SHP77 (cell line): Measurements from ENCODE around the gene DGKI.

Source experiments
- DNase-seq, 2 experiments: peaks; one replicate each; lab custom pipeline; 2025; lab: John Stamatoyannopoulos, UW

DGKI gene

GRCh38 chr7:137871170-137871915 lies 24.6 kb upstream of the DGKI start:
- no peak for DNase-seq

- no peak for DNase-seq
These were observed 23.9 kb upstream of the DGKI start for GRCh38 chr7:137870684-137871083.

GRCh38 chr7:137870078-137870477 lies 23.3 kb upstream of the DGKI start:
- DNase-seq, result no peak

- no peak for DNase-seq
These were observed 22.5 kb upstream of the DGKI start for GRCh38 chr7:137869260-137869659.

GRCh38 chr7:137867289-137867688 lies 20.5 kb upstream of the DGKI start:
- no peak for DNase-seq

- no peak for DNase-seq
These were observed 19.0 kb upstream of the DGKI start for GRCh38 chr7:137865764-137866163.

GRCh38 chr7:137862964-137863363 lies 16.2 kb upstream of the DGKI start:
- DNase-seq, result no peak

- DNase-seq, result no peak
These were observed 15.6 kb upstream of the DGKI start for GRCh38 chr7:137862358-137862757.

- no peak for DNase-seq
These were observed 13.8 kb upstream of the DGKI start for GRCh38 chr7:137860542-137860941.

- DNase-seq, result no peak
These were observed 6.3 kb upstream of the DGKI start for GRCh38 chr7:137853053-137853452.

GRCh38 chr7:137852108-137852507 lies 5.3 kb upstream of the DGKI start:
- no peak for DNase-seq

- DNase-seq, result no peak
These were observed 4.5 kb upstream of the DGKI start for GRCh38 chr7:137850972-137851945.

GRCh38 chr7:137850571-137850970 lies 3.8 kb upstream of the DGKI start:
- no peak for DNase-seq

GRCh38 chr7:137848095-137848494 lies 1.3 kb upstream of the DGKI start:
- DNase-seq, result no peak

GRCh38 chr7:137847568-137848050 lies 835 bp upstream of the DGKI start:
- DNase-seq, result no peak

- no peak for DNase-seq
These were observed 286 bp downstream of the DGKI start for GRCh38 chr7:137846549-137846826.

- no peak for DNase-seq
These were observed 1.9 kb downstream of the DGKI start for GRCh38 chr7:137844677-137845425.

GRCh38 chr7:137839903-137840779 lies 6.6 kb downstream of the DGKI start:
- no peak for DNase-seq

- DNase-seq, result no peak
These were observed 8.0 kb downstream of the DGKI start for GRCh38 chr7:137838706-137839315.

- DNase-seq, result no peak
These were observed 10.2 kb downstream of the DGKI start for GRCh38 chr7:137836541-137836940.

- DNase-seq, result no peak
These were observed 10.7 kb downstream of the DGKI start for GRCh38 chr7:137836113-137836509.
